Osteocyte (in vitro differentiated cells): ENCODE data around the gene HAND1. TPM values are rescaled to one million over a fixed set of nuclear protein-coding genes. Genes with fewer than 3 reads are reported as not detected.
A peak's percentile ranks its signal among the peaks of the same experiment; 100 is the strongest.

Experiments
- DNase-seq: peaks from one replicate; pipeline ENCODE4 v3.0.0; 2021; ENCODE audit warnings: mixed read lengths; ENCODE audit not compliant: unreplicated experiment; ENCODE audit errors: extremely low spot score
- H3K27ac Mint-ChIP-seq: one replicate; pipeline ENCODE4 v1.8.0; 2021; ENCODE audit warnings: mild to moderate bottlenecking, mixed read lengths; ENCODE audit not compliant: unreplicated experiment
- H3K27me3 Mint-ChIP-seq: one replicate; pipeline ENCODE4 v1.8.0; 2021; ENCODE audit warnings: mixed read lengths; ENCODE audit not compliant: unreplicated experiment
- H3K36me3 Mint-ChIP-seq: one replicate; pipeline ENCODE4 v1.8.0; 2021; ENCODE audit warnings: mixed read lengths; ENCODE audit not compliant: unreplicated experiment
- H3K4me1 Mint-ChIP-seq: one replicate; pipeline ENCODE4 v1.8.0; 2021; ENCODE audit warnings: mixed read lengths; ENCODE audit not compliant: unreplicated experiment
- H3K4me3 Mint-ChIP-seq: one replicate; pipeline ENCODE4 v1.8.0; 2021; ENCODE audit warnings: mild to moderate bottlenecking, moderate library complexity, mixed read lengths; ENCODE audit not compliant: unreplicated experiment
- H3K9me3 Mint-ChIP-seq: one replicate; pipeline ENCODE4 v1.8.0; 2021; ENCODE audit warnings: mixed read lengths; ENCODE audit not compliant: unreplicated experiment
- total RNA-seq: library from RNA; stranded (reverse); gene quantifications from 2 replicates; pipeline ENCODE4 v1.2.1, GENCODE V29; 2021
- TF ChIP-seq, protein P1 (sequence below): fragments of 200-600 bp; sonication (generic); IDR thresholded peaks from 2 replicates; pipeline ENCODE4 v1.5.0; 2021; ENCODE audit warnings: antibody characterized with exemption, mild to moderate bottlenecking, moderate library complexity

The HAND1 gene
- total RNA-seq, 1 donor from 2014 or later: not detected

DNA sequence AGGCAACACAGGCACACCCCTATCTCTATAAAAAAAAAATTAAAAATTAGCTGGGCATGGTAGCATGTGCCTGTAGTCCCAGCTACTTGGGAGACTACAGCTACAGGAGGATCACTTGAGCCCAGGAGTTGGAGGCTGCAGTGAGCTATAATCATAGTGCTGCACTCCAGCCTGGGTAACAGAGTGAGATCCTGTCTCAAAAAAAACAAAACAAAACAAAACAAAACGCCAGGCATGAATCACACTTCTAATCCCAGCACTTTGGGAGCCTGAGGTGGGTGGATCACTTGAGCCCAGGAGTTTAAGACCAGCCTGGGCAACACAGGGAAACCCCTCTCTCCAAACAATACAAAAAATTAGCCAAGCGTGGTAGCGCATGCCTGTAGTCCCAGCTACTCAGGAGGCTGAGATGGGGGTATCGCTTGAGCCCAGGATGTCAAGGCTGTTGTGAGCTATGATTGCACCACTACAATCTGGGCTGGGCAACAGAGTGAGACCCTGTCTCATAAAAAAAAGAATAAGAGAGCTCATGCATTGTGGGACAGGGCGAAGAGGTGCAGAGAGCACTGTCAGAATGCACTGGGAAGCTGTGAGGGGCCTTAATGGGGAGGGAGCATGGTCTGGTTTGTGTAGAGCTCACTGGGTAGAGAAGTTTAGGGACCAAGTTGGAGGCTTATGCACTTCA, 40.6 kb downstream of the HAND1 start:
- H3K27ac Mint-ChIP-seq: no peak overlapping the region

DNA sequence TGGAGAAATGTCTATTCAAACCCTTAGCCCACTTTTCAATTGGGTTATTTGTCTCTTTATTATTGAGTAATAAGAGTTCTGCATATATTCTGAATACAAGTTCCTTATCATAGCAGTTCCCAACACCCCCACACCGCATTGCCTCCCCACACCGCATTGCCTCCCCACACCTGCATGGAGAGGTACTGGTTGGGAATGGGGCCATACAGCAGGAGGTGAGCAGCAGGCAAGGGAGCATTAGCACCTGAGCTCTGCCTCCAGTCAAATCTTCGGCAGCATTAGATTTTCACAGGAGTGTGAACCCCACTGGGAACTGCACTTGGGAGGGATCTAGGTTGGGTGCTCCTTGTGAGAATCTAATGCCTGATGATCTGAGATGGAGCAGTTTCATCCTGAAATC, 42.8 kb downstream of the HAND1 start:
- Mint-ChIP-seq H3K9me3 (no peaks in the 10 kb centered on the region), H3K36me3 (peaks cover 25% of the 10 kb centered on the region), H3K4me3 (no peak overlapping the region), H3K4me1 (no peaks in the 10 kb centered on the region), H3K27me3 (no peaks in the 10 kb centered on the region), H3K27ac (no peak overlapping the region)
- DNase-seq: peak; percentile 23
- TF ChIP-seq, protein P1, sequence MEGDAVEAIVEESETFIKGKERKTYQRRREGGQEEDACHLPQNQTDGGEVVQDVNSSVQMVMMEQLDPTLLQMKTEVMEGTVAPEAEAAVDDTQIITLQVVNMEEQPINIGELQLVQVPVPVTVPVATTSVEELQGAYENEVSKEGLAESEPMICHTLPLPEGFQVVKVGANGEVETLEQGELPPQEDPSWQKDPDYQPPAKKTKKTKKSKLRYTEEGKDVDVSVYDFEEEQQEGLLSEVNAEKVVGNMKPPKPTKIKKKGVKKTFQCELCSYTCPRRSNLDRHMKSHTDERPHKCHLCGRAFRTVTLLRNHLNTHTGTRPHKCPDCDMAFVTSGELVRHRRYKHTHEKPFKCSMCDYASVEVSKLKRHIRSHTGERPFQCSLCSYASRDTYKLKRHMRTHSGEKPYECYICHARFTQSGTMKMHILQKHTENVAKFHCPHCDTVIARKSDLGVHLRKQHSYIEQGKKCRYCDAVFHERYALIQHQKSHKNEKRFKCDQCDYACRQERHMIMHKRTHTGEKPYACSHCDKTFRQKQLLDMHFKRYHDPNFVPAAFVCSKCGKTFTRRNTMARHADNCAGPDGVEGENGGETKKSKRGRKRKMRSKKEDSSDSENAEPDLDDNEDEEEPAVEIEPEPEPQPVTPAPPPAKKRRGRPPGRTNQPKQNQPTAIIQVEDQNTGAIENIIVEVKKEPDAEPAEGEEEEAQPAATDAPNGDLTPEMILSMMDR: no peak

More for the DNA sequence above, 40.6 kb downstream of the HAND1 start:
- TF ChIP-seq, protein P1: no peak
- no peak overlapping the region for H3K4me3 Mint-ChIP-seq
- no peaks in the 10 kb centered on the region for H3K27me3 Mint-ChIP-seq
- no peaks in the 10 kb centered on the region for H3K9me3 Mint-ChIP-seq
- peak; percentile 49 for DNase-seq
- H3K36me3 Mint-ChIP-seq: peaks cover 40% of the 10 kb centered on the region
- H3K4me1 Mint-ChIP-seq: no peaks in the 10 kb centered on the region

DNA sequence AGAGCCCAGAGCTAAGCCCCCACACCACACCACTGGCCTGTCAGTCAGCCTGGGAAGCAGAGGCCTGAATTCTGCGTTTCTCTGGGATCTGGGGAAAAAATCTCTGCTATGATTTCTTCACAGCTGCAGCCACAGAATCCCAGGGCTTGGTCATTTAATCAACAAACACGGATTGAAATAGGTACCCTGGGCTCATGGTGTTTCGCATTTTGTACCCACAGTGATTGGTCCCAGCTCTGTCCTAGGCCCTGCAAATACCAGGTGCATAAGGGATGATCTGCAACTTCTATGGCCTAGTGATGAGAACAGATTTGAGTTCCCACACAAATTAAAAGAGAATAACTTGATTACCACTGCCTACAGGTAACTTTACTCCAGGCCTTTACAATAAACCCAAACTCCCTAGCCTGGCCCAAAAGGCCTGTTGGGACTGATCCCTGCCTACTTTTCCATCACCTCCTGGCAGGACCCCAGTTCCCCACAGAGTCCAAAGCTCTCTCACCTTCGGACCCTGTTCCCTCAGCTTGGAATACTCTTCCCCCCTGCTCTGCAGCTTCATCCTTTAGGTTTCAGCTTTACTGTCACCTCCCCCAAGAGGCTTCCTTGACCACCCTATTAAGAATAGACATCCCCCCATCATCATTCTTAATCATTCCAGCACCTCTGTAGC, 46.9 kb downstream of the HAND1 start:
- peaks cover 7% of the 10 kb centered on the region for H3K36me3 Mint-ChIP-seq
- TF ChIP-seq, protein P1: no peak
- peak; percentile 30 for DNase-seq
- peaks cover 3% of the 10 kb centered on the region for H3K9me3 Mint-ChIP-seq
- no peaks in the 10 kb centered on the region for H3K27me3 Mint-ChIP-seq
- H3K4me3 Mint-ChIP-seq: no peak overlapping the region
- H3K4me1 Mint-ChIP-seq: no peaks in the 10 kb centered on the region
- no peak overlapping the region for H3K27ac Mint-ChIP-seq

DNA sequence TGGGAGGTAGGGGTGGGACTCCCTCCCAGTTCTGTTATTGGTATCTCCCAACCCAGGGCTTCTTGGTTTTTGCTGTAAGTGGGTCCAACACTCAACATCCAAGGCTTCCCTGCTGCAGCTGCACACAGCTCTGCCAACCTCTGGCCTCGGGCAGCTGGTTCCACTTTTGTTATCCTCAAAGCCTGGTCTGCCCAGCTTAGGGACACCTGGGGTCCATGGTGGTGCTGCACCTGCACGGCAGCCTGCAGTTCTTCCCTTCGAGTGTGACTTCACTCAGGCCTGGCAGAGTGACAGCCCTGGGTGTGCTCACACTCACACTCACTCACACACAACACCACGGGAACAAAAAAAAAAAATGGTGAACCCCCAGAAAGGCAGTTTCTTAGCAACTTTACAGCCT, 47.6 kb downstream of the HAND1 start:
- Mint-ChIP-seq H3K4me3 (no peak overlapping the region), H3K9me3 (peaks cover 3% of the 10 kb centered on the region), H3K27me3 (no peaks in the 10 kb centered on the region), H3K4me1 (no peaks in the 10 kb centered on the region), H3K27ac (no peak overlapping the region), H3K36me3 (peaks cover 3% of the 10 kb centered on the region)
- TF ChIP-seq, protein P1: no peak
- DNase-seq: peak; percentile 64

DNA sequence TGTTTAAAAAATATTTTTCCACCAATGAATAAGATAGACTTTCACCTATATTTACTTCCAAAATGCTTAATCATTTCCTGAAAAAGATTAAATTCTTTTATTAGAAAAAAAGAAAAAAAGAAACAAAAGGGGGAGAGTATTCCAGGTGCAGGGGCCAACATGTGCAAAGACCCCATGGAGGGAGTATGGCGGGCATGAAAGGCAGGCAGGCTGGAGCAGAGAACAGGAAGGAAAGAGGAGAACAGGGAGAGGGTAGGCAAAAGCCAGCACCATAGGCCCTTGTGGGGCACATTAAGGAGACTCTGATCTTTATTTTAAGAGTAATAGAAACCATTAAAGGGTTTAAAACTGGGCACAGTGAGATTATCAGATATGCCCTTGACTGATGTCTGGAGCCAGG, 48.7 kb downstream of the HAND1 start:
- TF ChIP-seq, protein P1: no peak
- H3K36me3 Mint-ChIP-seq: peaks cover under 1% of the 10 kb centered on the region
- DNase-seq: no peak
- no peaks in the 10 kb centered on the region for H3K27me3 Mint-ChIP-seq
- H3K4me1 Mint-ChIP-seq: no peaks in the 10 kb centered on the region
- no peak overlapping the region for H3K27ac Mint-ChIP-seq
- H3K4me3 Mint-ChIP-seq: no peak overlapping the region
- H3K9me3 Mint-ChIP-seq: peaks cover 3% of the 10 kb centered on the region
